ENCODE measurements around the gene HLA-G. TPM values are rescaled to one million over a fixed set of nuclear protein-coding genes. Genes with fewer than 3 reads are reported as not detected.

Gene HLA-G
- total RNA-seq, 1 experiment from 2014 or later: not detected

DNA sequence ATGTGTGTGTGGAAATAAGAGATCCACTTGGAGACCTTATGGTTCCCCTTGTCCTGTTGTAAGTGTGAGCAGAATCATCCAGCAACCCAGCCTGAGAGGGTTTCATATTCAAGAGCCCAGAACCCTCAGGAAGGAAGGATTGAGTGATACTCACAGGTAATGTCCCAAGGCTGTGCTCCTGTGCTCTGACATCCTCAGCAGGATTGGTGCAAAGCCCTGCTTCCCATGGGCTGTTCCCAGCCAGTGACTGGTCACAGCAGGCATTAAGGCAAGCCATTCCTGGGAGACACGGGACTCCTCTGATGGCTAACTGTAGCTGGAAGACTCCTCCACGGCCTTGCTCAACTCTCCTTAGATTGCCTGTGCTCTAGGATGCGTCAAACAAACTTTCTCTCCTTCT is 33.8 kb upstream of the HLA-G start:
- no peak for TF ChIP-seq CTCF (IDR thresholded peaks at IDR 0.05; ENCODE audit: unreplicated experiment)
- H3K36me3 Mint-ChIP-seq (ENCODE audit: insufficient read depth, unreplicated experiment): no peaks in the 10 kb centered on the region
- H3K9me3 Mint-ChIP-seq (ENCODE audit: unreplicated experiment): no peaks in the 10 kb centered on the region
- POLR2A ChIA-PET: no interaction called here
- H3K4me1 Mint-ChIP-seq (ENCODE audit: insufficient read depth, unreplicated experiment): peaks cover 27% of the 10 kb centered on the region
- no peak overlapping the region for H3K27ac Mint-ChIP-seq (ENCODE audit: low read depth, unreplicated experiment)
- no peak overlapping the region for H3K4me3 Mint-ChIP-seq (ENCODE audit: unreplicated experiment)
- CTCF ChIA-PET: interaction anchor here (0.7 to 1.6 kb wide), 4 partner anchors 12 to 41 kb away, joined by 3 to 9 read pairs (median 4); no protein-coding TSS in a partner anchor
- no peak for DNase-seq (ENCODE audit: unreplicated experiment)
- no TSS peak for BruUV-seq (replicated peaks)
- no peaks in the 10 kb centered on the region for H3K27me3 Mint-ChIP-seq (ENCODE audit: insufficient read depth, unreplicated experiment)
- intact Hi-C loops (cut with micrococcal nuclease): no loop called here

DNA sequence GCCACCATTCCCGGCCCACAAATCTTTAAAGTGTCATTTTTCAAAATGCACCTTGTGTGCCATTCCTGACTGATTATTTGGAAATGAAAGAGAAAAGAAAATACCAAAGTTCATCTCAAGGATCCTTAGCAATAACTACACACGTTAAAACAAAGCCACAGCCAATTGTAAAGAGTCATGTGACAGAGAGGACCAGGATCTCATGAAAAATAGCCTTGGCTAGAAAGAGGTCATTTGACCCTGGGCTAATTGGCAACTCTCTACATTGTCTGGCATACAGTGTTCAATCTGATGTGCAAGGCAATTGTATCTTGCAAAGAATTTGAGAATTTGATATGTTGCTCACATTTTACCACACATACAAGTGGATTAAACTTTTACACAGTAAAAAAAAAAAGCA is 31.6 kb upstream of the HLA-G start:
- CTCF ChIA-PET: no interaction called here
- Mint-ChIP-seq H3K4me3 (ENCODE audit: unreplicated experiment) (no peak overlapping the region), H3K9me3 (ENCODE audit: unreplicated experiment) (no peaks in the 10 kb centered on the region), H3K4me1 (ENCODE audit: insufficient read depth, unreplicated experiment) (peaks cover 14% of the 10 kb centered on the region), H3K27me3 (ENCODE audit: insufficient read depth, unreplicated experiment) (no peaks in the 10 kb centered on the region), H3K27ac (ENCODE audit: low read depth, unreplicated experiment) (no peak overlapping the region), H3K36me3 (ENCODE audit: insufficient read depth, unreplicated experiment) (no peaks in the 10 kb centered on the region)
- BruUV-seq (replicated peaks): no TSS peak
- DNase-seq (ENCODE audit: unreplicated experiment): no peak
- intact Hi-C loops (cut with micrococcal nuclease): no loop called here
- TF ChIP-seq CTCF (IDR thresholded peaks at IDR 0.05; ENCODE audit: unreplicated experiment): no peak
- POLR2A ChIA-PET: interaction anchor here (1.2 to 2.0 kb wide), 4 partner anchors 31 to 47 kb away, joined by 6 to 8 read pairs (median 6); no protein-coding TSS in a partner anchor

GRCh38 chr6:29797135-29797534 is 30.5 kb upstream of the HLA-G start:
- peak overlapping the region; percentile 84 for H3K27ac Mint-ChIP-seq (ENCODE audit: low read depth, unreplicated experiment)

DNA sequence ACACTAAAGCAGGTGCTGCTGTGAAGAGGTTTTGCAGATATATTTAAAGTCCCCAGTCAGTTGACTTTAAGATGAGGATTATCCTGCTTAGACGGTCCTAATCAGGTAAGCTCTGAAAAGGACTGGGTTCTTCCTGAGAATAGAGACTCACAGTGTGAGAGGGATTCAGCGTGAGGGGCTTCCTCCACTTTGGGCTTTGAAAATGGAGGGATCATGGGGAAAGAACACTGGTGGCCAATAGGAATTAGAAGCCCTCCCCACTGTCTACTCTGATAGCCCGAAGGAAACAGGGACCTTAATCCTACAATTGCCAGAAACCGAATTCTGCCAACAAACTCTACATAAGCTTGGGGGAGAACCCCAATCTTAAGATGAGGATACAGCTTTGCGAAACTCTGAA is 29.7 kb upstream of the HLA-G start:
- H3K9me3 Mint-ChIP-seq (ENCODE audit: unreplicated experiment): no peaks in the 10 kb centered on the region
- no peak for DNase-seq (ENCODE audit: unreplicated experiment)
- TF ChIP-seq CTCF (IDR thresholded peaks at IDR 0.05; ENCODE audit: unreplicated experiment): no peak
- H3K36me3 Mint-ChIP-seq (ENCODE audit: insufficient read depth, unreplicated experiment): no peaks in the 10 kb centered on the region
- H3K27me3 Mint-ChIP-seq (ENCODE audit: insufficient read depth, unreplicated experiment): no peaks in the 10 kb centered on the region
- H3K27ac Mint-ChIP-seq (ENCODE audit: low read depth, unreplicated experiment): no peak overlapping the region
- BruUV-seq (replicated peaks): no TSS peak
- POLR2A ChIA-PET: interaction anchor here (0.6 to 2.0 kb wide), 8 partner anchors 11 to 277 kb away, joined by 3 to 8 read pairs (median 4); partner anchors contain the start of gene RNF39
- no peak overlapping the region for H3K4me3 Mint-ChIP-seq (ENCODE audit: unreplicated experiment)
- intact Hi-C loops (cut with micrococcal nuclease): no loop called here
- CTCF ChIA-PET: interaction anchor here (0.6 to 1.3 kb wide), 8 partner anchors 15 to 885 kb away, joined by 3 to 4 read pairs (median 3); no protein-coding TSS in a partner anchor
- peaks cover 9% of the 10 kb centered on the region for H3K4me1 Mint-ChIP-seq (ENCODE audit: insufficient read depth, unreplicated experiment)

More at GRCh38 chr6:29797135-29797534, 30.5 kb upstream of the HLA-G start:
- TF ChIP-seq CTCF (IDR thresholded peaks at IDR 0.05; ENCODE audit: unreplicated experiment): no peak
- ChIA-PET CTCF (interaction anchor here (0.6 to 1.5 kb wide), 9 partner anchors 16 to 886 kb away, joined by 3 to 5 read pairs (median 3); partner anchors contain the start of gene RNF39), POLR2A (interaction anchor here (0.7 to 2.0 kb wide), 13 partner anchors 10 to 278 kb away, joined by 3 to 8 read pairs (median 5); partner anchors contain the start of gene RNF39)
- no TSS peak for BruUV-seq (replicated peaks)
- Mint-ChIP-seq H3K27me3 (ENCODE audit: insufficient read depth, unreplicated experiment) (no peaks in the 10 kb centered on the region), H3K36me3 (ENCODE audit: insufficient read depth, unreplicated experiment) (no peaks in the 10 kb centered on the region), H3K4me1 (ENCODE audit: insufficient read depth, unreplicated experiment) (peaks cover 9% of the 10 kb centered on the region), H3K4me3 (ENCODE audit: unreplicated experiment) (no peak overlapping the region), H3K9me3 (ENCODE audit: unreplicated experiment) (no peaks in the 10 kb centered on the region)
- intact Hi-C loops (cut with micrococcal nuclease): no loop called here
- DNase-seq (ENCODE audit: unreplicated experiment): peak; percentile 68
